Cardiac septum (tissue), 1 donor: ENCODE measurements around the gene LINC01488. TPM values are rescaled to one million over a fixed set of nuclear protein-coding genes. Genes with fewer than 3 reads are reported as not detected.

Experiments used
- DNase-seq: peaks from one replicate; pipeline ENCODE4 v3.0.0-alpha.2; 2020; ENCODE audit warnings: low spot score
- intact Hi-C: fragments of 100-400 bp; cut with DNase I; formaldehyde crosslinking; loops from one replicate; pipeline ENCODE4 v1.14.0; 2022
- long read RNA-seq: library from polyadenylated mRNA; unstranded; transcript quantifications from one replicate; pipeline ENCODE4 v2.0.0, GENCODE V29; 2021
- total RNA-seq: library from RNA; stranded (reverse); fragmentation: NEBNext Ultra II Directional; extraction: Animal tissue kit (Norgen Biotek cat#: 25700); gene quantifications from one replicate; pipeline ENCODE4 v1.2.1, GENCODE V29; 2021
- donor health status: DM: no; HTN: no; CAD: no.

Gene LINC01488
- 0.19 TPM for total RNA-seq
- long read RNA-seq, result 0 reads

GRCh38 chr11:69481393-69481844, at the start of gene LINC01488:
Gene LINC01488 (plus strand): TSS chr11:69481663.
- intact Hi-C loops, result no loop called here
- no peak for DNase-seq

DNA sequence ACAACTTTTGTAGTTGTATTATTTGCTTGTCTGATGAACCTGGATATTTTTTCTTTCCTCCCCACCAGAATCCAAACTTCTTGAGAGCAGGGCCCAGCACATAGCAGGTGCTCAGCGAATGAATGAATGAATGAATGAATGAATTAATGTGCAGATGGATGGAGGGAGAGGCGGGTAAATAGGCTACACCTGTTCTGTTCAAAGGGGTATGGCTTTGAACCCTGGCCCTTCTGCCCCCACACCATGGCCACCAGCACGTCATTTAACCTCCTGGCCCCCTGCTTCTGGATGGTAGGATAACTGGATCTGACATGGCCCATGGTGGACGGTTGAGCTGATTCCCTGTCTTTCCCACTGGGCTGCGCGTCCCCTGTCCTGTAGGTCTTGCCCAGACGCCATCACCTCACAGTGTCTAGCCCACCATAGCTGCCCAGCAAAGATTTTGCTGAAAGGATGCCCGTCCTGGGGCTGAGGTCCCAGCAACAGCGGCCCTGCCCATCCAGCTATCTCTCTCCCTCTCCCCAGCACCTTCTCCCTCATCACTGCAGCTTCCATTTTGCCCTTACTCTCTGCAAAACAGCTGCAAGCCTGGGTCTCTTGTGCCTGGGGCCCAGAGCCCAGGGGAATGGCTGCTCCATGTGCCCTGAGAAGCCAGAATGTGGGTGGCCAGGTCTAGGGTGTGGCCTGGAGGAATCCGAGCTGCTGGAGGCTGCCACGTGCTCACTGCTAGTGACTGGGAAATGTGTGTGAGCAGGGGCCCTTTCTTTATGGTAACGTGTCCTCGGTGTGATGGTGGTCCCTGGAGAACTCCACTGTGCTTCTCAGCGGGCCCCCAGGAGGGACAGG, 49.3 kb upstream of the LINC01488 start:
- intact Hi-C loops, result no loop called here
- DNase-seq, result no peak

DNA sequence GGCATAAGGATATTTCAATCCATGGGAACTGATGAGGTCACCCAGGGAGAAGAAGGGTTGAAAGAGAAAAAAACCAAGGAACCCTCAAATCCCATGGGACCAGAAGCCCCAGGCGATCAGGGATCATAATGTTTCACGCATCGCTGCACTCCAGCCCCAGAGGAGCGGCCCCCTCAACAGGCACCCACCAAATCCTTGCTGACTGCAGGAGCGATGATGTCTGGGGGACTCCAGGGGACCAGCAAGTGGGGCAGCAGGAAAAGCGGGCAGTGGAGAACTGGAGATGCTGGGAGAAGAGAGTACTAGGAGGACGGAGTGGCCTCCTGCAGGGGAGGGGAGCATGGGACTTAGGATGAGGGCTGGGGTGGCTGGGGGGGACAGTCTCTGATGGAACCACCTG, 47.7 kb upstream of the LINC01488 start:
- DNase-seq, result no peak
- intact Hi-C loops, result no loop called here

DNA sequence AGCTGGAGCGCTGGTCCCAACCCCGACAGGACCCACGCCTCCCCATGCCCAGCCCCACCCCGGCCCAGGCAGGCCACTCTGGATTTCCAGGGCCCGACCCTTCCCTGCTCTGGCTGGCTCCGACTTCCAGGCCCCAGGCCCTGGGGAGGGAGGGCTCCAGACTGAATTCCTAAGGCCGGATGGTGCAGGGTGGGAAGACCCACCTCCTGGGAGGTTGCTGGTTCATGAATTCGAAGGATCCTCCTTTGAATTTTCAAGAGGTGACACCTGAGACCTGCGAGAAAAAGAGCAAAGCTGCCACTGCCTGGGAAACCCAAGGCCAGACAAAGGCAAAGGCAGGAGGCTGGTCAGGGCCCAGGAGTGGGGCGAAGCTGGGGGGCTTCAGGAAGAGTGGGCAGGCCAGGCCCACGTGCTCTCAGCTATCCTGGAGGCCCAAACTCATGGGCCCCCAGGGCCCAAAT, 47.0 kb upstream of the LINC01488 start:
- intact Hi-C loops, result no loop called here
- no peak for DNase-seq

GRCh38 chr11:69435161-69435986, 46.1 kb upstream of the LINC01488 start:
- no peak for DNase-seq
- intact Hi-C loops, result no loop called here

DNA sequence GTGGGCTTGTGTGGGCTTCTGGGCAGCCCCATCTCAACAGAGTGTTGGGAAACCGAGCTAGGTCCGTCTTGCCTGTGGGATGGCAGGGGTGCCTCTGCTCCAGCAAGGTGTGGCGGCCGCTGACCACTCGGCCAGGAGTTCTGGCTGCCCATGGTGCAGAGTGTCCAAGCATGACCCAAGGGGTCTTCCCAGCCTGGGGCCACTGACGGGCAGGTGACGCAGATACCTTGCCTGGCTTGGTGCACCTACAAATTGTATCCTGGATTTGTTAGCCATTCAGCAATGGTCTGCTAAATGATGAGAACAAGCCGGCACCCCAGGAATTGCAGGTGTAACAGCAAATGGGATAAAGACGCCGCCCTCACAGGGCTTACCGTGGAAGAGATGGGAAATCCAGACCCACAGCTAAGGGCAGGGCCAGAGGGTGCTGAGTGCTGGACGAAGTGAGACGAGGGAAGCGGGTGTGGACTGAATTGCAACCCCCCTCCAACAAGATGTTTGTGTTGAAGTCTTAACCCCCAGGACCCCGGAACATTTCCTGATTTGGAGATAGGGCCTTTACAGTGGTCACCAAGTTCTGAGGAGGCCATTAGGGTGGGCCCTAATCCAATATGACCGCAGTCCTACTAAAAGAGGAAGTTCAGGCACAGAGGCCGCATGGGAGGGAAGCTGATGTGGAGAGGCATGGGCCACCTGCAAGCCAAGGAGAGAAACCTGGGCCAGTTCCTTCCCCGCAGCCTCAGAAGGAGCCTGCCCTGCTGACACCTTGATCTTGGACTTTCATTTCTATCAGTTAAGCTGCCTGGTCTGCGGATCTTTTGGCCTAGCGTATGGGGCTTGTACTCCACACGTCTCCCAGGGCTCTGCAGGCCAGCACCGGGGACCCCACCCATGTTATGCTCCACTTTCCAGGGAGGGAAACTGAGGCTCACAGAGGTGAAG, 45.2 kb upstream of the LINC01488 start:
- no peak for DNase-seq
- intact Hi-C loops, result no loop called here

- no peak for DNase-seq
- intact Hi-C loops, result no loop called here
These were observed 44.2 kb upstream of the LINC01488 start for GRCh38 chr11:69437001-69437875.

GRCh38 chr11:69437876-69438205, 43.6 kb upstream of the LINC01488 start:
- intact Hi-C loops, result no loop called here

GRCh38 chr11:69438286-69438920, 43.1 kb upstream of the LINC01488 start:
- intact Hi-C loops, result no loop called here

More at GRCh38 chr11:69437876-69438205, 43.6 kb upstream of the LINC01488 start:
- no peak for DNase-seq

GRCh38 chr11:69439127-69439526, 42.3 kb upstream of the LINC01488 start:
- intact Hi-C loops, result no loop called here
- DNase-seq, result no peak

More at GRCh38 chr11:69438286-69438920, 43.1 kb upstream of the LINC01488 start:
- DNase-seq, result no peak

DNA sequence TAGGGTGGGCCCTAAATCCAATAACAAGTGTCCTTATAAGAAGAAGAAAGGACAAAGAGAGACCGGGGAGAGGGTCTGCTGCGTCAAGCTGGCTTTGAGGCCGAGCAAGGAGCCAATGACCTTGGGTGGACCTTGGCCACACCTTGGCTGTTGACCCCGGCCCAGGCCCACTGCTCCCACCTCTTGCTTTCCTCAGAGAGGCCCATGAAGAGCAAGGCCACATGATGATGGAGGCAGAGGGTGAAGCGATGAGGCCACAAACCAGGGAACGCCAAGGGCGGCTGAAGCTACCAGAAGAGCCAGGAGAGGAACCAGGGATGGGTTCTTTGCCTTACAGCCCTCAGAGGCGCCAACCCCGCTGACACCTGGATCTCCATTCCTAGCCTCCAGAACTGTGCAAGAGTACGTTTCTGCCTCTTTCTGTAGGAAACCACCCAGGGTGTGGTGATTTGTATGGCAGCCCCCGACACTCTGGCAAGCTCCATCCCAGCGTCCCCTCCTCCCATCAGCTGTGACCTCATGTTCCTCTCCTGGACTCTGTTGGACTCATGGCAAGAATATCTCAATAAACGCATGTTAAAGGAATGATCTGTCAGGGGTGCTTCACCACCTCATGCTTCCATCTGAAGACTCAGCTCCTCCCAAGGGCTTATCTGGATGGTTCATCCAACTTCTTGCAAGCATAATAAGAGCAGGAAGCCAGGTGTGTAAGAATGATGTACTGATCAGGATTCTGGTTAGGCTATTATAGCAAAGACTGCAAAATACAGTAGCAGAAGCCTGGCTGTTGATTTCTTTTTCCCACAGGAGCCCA, 41.6 kb upstream of the LINC01488 start:
- DNase-seq, result no peak

DNA sequence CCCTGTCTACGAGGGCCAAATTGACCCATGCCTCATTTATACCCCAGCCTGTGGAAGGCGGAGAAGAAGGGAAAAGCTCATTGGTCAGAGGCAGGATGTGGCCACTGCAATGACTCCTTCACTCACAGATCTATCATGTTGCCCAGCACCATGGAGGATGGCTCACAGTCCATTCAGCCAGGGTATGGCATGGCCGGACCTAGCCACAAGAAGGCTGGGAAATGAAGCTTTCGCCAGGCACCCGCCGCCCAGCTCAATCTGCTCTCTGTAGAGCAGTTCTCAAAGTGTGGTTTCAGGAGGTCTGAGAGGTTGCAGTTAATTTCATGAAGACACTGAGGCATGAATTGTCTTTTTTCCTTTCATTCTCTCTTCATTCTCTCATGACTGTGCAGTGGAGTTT, 40.6 kb upstream of the LINC01488 start:
- intact Hi-C loops, result loop anchor here (10.0 kb wide), 1 partner anchor 316 kb away; no protein-coding TSS in a partner anchor

More for the DNA sequence above, 41.6 kb upstream of the LINC01488 start:
- intact Hi-C loops, result loop anchor here (10.0 kb wide), 1 partner anchor 315 kb away; no protein-coding TSS in a partner anchor

GRCh38 chr11:69442012-69442806, 39.3 kb upstream of the LINC01488 start:
- intact Hi-C loops, result loop anchor here (2.0 to 10.0 kb wide), 3 partner anchors 25 to 317 kb away; no protein-coding TSS in a partner anchor

More for the DNA sequence above, 40.6 kb upstream of the LINC01488 start:
- no peak for DNase-seq

GRCh38 chr11:69442807-69443137, 38.7 kb upstream of the LINC01488 start:
- intact Hi-C loops, result loop anchor here (1.0 to 10.0 kb wide), 4 partner anchors 26 to 318 kb away; no protein-coding TSS in a partner anchor
- no peak for DNase-seq

More at GRCh38 chr11:69442012-69442806, 39.3 kb upstream of the LINC01488 start:
- DNase-seq, result no peak

DNA sequence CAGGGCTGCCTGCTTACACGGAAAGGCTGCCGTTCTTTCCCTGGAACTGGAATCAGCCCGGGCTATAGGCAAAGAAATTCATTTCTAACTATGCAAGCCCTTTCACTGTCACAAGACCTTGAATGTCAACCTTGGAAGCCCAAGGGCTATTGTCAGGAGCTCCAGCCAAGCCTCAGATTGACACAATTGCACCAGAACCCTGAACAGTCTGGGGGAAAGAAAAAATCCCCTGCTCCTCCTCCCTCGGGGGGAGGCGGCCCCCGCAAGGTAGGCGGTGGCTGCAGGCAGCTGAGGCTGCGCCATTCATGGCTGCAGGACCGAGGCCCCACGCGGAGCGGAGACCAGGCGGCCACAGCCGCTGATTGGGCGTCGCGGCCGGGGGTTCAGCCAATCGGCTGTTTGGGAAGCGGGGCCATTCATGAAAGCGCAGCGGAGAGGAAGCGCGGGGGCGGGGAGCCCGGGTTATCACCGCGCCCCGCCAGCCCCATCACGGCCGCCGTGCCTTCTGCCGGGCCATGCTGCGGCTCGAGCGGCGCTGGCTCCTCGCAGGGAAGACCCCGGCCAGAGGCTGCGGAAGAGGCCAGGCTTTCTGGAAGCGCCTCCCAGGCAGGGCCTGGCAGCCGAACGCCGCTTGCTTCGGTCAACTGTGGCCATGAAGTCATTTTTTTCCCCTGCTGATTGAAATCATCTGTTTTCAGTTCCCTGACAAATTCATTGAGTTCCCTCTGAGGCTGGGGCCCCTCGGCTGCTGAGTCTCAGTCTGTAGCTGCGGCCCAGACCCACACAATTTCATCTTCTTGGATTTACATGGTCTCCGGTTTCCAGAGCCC, 38.1 kb upstream of the LINC01488 start:
- DNase-seq, result peak; percentile 97
- intact Hi-C loops, result loop anchor here (1.0 to 10.0 kb wide), 4 partner anchors 27 to 319 kb away; no protein-coding TSS in a partner anchor
